ENCODE results near the gene HNRNPH2. TPM values are rescaled to one million over a fixed set of nuclear protein-coding genes. Genes with fewer than 3 reads are reported as not detected.

Gene HNRNPH2
- total and polyA plus RNA-seq, 4 donors, result 31.5 to 36.9 (median 34.8) TPM

DNA sequence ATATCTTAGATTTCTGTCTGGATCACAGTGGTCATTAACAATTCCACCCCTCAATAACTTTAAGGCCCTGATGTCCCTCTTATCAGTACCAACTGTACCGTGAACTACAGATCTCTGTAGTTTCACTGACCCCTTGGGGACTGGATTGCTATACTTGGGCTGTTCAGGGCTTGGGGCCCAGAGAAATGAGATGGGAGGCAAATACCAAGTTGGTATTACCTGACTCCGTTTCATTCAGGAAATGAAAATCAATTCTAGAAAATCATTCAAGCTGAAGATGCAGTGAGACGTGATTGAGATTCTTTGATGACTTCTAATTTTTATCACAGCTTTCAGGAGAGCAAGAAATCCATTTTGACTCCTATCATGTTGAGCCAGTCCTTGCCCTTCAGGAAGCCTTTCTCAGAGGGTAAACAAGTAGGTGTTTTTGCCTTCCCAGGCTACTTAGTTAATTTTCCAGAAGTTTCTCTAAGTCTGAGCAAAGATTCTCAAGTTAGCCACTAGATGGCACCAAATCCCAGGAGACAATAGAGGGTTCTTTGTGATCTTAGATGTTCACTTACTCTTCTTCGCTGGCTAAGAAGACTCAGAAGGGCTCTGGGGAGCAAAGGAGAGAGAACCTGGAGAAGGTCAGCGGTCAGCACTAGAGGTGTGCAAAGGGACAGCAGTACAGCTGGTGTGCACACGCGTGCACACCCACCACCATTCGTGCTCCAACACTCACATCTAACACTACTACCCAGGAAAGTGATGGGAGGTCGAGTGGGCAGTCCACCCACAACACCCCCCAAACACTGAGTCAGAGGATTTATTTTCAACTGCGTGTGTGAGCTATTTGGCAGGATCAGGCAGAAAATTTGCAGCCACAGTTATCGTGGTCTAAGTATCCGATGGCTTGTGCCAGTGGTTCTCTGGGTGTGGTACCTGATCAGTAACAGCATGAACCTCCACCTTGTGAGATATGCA lies 7.4 kb downstream of the HNRNPH2 start:
- peaks cover 2 to 11% (median 7%) of the 10 kb centered on the region in 4 donors for H3K36me3 ChIP-seq (ENCODE audit: control insufficient read depth in 4 of 4, insufficient read depth in 3 of 4, low read depth in 1 of 4, low read length in 3 of 4)
- peak; percentile 32 for DNase-seq (ENCODE audit: low spot score)
- peak overlapping the region; percentile 54 to 87 for H3K27ac ChIP-seq (ENCODE audit: low read depth in 1 of 2, low read length in 2 of 2)
- TF ChIP-seq RAD21 (IDR thresholded peaks at IDR 0.05) (peak; percentile 76 to 82), RXRA (IDR thresholded peaks at IDR 0.05) (no peak), YY1 (IDR thresholded peaks at IDR 0.05) (no peak)
- TF ChIP-seq, protein P1, sequence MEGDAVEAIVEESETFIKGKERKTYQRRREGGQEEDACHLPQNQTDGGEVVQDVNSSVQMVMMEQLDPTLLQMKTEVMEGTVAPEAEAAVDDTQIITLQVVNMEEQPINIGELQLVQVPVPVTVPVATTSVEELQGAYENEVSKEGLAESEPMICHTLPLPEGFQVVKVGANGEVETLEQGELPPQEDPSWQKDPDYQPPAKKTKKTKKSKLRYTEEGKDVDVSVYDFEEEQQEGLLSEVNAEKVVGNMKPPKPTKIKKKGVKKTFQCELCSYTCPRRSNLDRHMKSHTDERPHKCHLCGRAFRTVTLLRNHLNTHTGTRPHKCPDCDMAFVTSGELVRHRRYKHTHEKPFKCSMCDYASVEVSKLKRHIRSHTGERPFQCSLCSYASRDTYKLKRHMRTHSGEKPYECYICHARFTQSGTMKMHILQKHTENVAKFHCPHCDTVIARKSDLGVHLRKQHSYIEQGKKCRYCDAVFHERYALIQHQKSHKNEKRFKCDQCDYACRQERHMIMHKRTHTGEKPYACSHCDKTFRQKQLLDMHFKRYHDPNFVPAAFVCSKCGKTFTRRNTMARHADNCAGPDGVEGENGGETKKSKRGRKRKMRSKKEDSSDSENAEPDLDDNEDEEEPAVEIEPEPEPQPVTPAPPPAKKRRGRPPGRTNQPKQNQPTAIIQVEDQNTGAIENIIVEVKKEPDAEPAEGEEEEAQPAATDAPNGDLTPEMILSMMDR (IDR thresholded peaks at IDR 0.05; ENCODE audit: low read depth, low read length, missing input control), result peak; percentile 65
- TF ChIP-seq, protein P2, sequence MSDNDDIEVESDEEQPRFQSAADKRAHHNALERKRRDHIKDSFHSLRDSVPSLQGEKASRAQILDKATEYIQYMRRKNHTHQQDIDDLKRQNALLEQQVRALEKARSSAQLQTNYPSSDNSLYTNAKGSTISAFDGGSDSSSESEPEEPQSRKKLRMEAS (IDR thresholded peaks at IDR 0.05), result no peak
- H3K4me3 ChIP-seq (ENCODE audit: low read depth in 1 of 3, low read length in 3 of 3), result no peak overlapping the region
- no peaks in the 10 kb centered on the region for H3K9me3 ChIP-seq (ENCODE audit: control insufficient read depth in 4 of 4, low read length in 3 of 4)
- no peaks in the 10 kb centered on the region for H3K27me3 ChIP-seq (ENCODE audit: control insufficient read depth in 4 of 4, insufficient read depth in 4 of 4, low read length in 3 of 4)
- H3K4me1 ChIP-seq (ENCODE audit: control insufficient read depth in 4 of 4, insufficient read depth in 4 of 4, low read length in 3 of 4), result peaks cover 0 to 5% (median 3%) of the 10 kb centered on the region in 4 donors
- no peak overlapping the region for H3K9ac ChIP-seq (ENCODE audit: low read depth in 1 of 2, low read length in 2 of 2)
- 44% methylated on average over 12 of the region's 12 CpGs for WGBS

DNA sequence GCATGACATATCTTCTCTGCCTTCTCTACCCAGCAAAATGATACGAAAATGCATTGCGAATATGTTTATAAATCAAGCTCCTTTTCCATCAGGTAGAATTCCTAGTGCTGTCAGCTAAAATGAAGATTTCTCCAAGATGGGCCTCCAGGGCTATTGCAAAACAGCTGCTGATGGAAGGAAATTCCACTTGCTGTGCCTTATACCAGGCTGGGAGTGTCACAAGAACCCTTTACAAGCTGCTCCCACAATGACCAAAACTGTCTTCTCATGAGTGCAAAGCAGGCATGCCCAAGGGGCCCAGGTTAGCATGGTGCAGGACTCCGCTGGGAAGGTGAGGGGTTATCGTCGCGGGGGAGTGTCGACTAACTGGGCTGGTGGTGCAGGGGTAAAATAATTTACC lies 8.7 kb downstream of the HNRNPH2 start:
- no peak overlapping the region for H3K9ac ChIP-seq (ENCODE audit: low read depth in 1 of 2, low read length in 2 of 2)
- H3K27me3 ChIP-seq (ENCODE audit: control insufficient read depth in 4 of 4, insufficient read depth in 4 of 4, low read length in 3 of 4), result no peaks in the 10 kb centered on the region
- WGBS, result 94% methylated on average over 7 of the region's 7 CpGs
- TF ChIP-seq, protein P2 (IDR thresholded peaks at IDR 0.05), result no peak
- TF ChIP-seq SP1 (IDR thresholded peaks at IDR 0.05) (no peak), JUND (IDR thresholded peaks at IDR 0.05) (no peak), GABPA (IDR thresholded peaks at IDR 0.05 in 1 of 2, conservative IDR thresholded peaks at IDR 0.05 in 1 of 2) (no peak), RAD21 (IDR thresholded peaks at IDR 0.05) (no peak), FOXA2 (IDR thresholded peaks at IDR 0.05) (no peak)
- TF ChIP-seq, protein P1 (IDR thresholded peaks at IDR 0.05; ENCODE audit: low read depth, low read length, missing input control), result no peak
- peaks cover 0 to 2% (median 0%) of the 10 kb centered on the region in 4 donors for H3K4me1 ChIP-seq (ENCODE audit: control insufficient read depth in 4 of 4, insufficient read depth in 4 of 4, low read length in 3 of 4)
- H3K9me3 ChIP-seq (ENCODE audit: control insufficient read depth in 4 of 4, low read length in 3 of 4), result no peaks in the 10 kb centered on the region
- DNase-seq (ENCODE audit: low spot score), result no peak
- H3K4me3 ChIP-seq (ENCODE audit: low read depth in 1 of 3, low read length in 3 of 3), result no peak overlapping the region
- H3K36me3 ChIP-seq (ENCODE audit: control insufficient read depth in 4 of 4, insufficient read depth in 3 of 4, low read depth in 1 of 4, low read length in 3 of 4), result peaks cover 2 to 11% (median 7%) of the 10 kb centered on the region in 4 donors
- H3K27ac ChIP-seq (ENCODE audit: low read depth in 1 of 2, low read length in 2 of 2), result no peak overlapping the region

DNA sequence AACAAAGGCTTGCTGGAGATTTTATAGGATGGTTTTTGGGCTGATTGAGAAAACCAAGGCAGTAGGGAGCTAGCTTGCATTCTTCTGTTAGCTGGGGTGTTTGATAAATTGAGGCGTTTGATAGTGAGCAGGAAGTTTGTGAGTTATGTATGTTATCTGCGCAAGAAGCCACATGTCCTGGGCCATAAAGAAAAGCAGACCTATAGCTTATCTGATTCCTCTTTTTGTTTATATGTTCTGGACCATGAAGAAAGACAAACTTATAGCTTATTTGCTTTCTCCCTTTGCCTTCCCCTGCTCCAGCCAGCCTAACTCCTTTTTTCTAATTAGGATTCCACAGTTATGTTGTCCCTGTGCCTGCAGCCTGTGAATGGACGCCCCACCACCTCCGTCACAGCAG lies 9.2 kb downstream of the HNRNPH2 start:
- no peaks in the 10 kb centered on the region for H3K9me3 ChIP-seq (ENCODE audit: control insufficient read depth in 4 of 4, low read length in 3 of 4)
- TF ChIP-seq HNF4A (conservative IDR thresholded peaks at IDR 0.05) (no peak), GABPA (IDR thresholded peaks at IDR 0.05 in 1 of 2, conservative IDR thresholded peaks at IDR 0.05 in 1 of 2) (no peak), RAD21 (IDR thresholded peaks at IDR 0.05) (no peak), EGR1 (IDR thresholded peaks at IDR 0.05; ENCODE audit: low read depth in 2 of 2) (no peak), FOXA1 (IDR thresholded peaks at IDR 0.05) (no peak), SP1 (IDR thresholded peaks at IDR 0.05) (no peak)
- WGBS, result 68% methylated on average over 4 of the region's 4 CpGs
- no peak overlapping the region for H3K9ac ChIP-seq (ENCODE audit: low read depth in 1 of 2, low read length in 2 of 2)
- DNase-seq (ENCODE audit: low spot score), result no peak
- H3K27ac ChIP-seq (ENCODE audit: low read depth in 1 of 2, low read length in 2 of 2), result no peak overlapping the region
- peaks cover 2 to 7% (median 5%) of the 10 kb centered on the region in 4 donors for H3K36me3 ChIP-seq (ENCODE audit: control insufficient read depth in 4 of 4, insufficient read depth in 3 of 4, low read depth in 1 of 4, low read length in 3 of 4)
- H3K4me1 ChIP-seq (ENCODE audit: control insufficient read depth in 4 of 4, insufficient read depth in 4 of 4, low read length in 3 of 4), result peaks cover 0 to 2% (median 0%) of the 10 kb centered on the region in 4 donors
- no peaks in the 10 kb centered on the region for H3K27me3 ChIP-seq (ENCODE audit: control insufficient read depth in 4 of 4, insufficient read depth in 4 of 4, low read length in 3 of 4)
- no peak overlapping the region for H3K4me3 ChIP-seq (ENCODE audit: low read depth in 1 of 3, low read length in 3 of 3)

Measured in liver (tissue), 9 donors.